ENCODE data around the gene TTL. TPM values are rescaled to one million over a fixed set of nuclear protein-coding genes. Genes with fewer than 3 reads are reported as not detected.
A peak's percentile ranks its signal among the peaks of the same experiment; 100 is the strongest.
"Not testable (repeated sequence)": the region's sequence is repeated elsewhere in the genome, so short reads cannot be mapped to it uniquely, and the experiment has no call there.

The TTL gene
- total and polyA plus RNA-seq, 2 experiments from 2014 or later = 11.1 to 69.7 TPM

DNA sequence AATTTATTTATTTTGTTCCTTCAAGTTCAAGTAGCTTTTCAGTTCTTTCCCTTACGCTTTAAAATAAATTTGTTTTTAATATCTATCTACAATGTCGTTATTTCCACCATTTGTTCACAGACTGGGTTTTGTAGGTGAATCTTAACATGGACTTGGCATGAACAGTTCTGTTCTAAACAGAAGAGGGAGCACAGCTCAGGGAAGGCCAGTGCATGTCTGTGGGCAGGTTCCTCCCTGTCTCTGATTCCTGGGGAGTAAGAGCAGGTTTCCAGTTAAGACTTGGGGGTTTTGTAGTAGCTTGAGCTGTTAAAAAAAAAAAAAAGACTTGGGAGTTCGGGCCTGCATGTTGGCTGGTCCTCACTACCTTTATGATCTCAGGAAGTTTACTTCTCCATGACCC lies 11.1 kb downstream of the TTL start:
- H3K36me3 ChIP-seq (ENCODE audit: low read depth) = peaks cover 17% of the 10 kb centered on the region
- H3K27ac ChIP-seq = peak overlapping the region; percentile 48; the same call in 1 of the 2 replicates
- no peak overlapping the region for H2AFZ ChIP-seq
- peaks cover 32% of the 10 kb centered on the region for H3F3A ChIP-seq (ENCODE audit: insufficient read depth)
- H3K9me2 ChIP-seq (ENCODE audit: insufficient read depth) = no peaks in the 10 kb centered on the region
- 82% methylated on average over 3 of the region's 3 CpGs for WGBS, 2 experiments (ENCODE audit: low coverage in 1 of 2, low lambda C conversion rate in 2 of 2, missing lambda C conversion rate in 2 of 2)
- peak overlapping the region; percentile 71 for H3K4me2 ChIP-seq (ENCODE audit: unreplicated experiment)
- peaks cover 18% of the 10 kb centered on the region for H3K4me1 ChIP-seq (ENCODE audit: insufficient read depth)
- no peaks in the 10 kb centered on the region for H3K27me3 ChIP-seq (replicated peaks; ENCODE audit: insufficient read depth)
- peaks cover 69% of the 10 kb centered on the region for H3K79me2 ChIP-seq (ENCODE audit: insufficient read depth)
- TF ChIP-seq EZH2 (IDR thresholded peaks at IDR 0.05; ENCODE audit: insufficient read depth, poor library complexity, severe bottlenecking) = no peak
- peaks cover 11% of the 10 kb centered on the region; the same call in 1 of the 2 replicates for H4K20me1 ChIP-seq (ENCODE audit: insufficient read depth)
- H3K4me3 ChIP-seq = no peak overlapping the region
- no peaks in the 10 kb centered on the region for H3K9me3 ChIP-seq (ENCODE audit: low read depth)
- DNase-seq = peak; percentile 38
- in situ Hi-C loops (cut with MboI) = no loop called here
- H3K9ac ChIP-seq = no peak overlapping the region

DNA sequence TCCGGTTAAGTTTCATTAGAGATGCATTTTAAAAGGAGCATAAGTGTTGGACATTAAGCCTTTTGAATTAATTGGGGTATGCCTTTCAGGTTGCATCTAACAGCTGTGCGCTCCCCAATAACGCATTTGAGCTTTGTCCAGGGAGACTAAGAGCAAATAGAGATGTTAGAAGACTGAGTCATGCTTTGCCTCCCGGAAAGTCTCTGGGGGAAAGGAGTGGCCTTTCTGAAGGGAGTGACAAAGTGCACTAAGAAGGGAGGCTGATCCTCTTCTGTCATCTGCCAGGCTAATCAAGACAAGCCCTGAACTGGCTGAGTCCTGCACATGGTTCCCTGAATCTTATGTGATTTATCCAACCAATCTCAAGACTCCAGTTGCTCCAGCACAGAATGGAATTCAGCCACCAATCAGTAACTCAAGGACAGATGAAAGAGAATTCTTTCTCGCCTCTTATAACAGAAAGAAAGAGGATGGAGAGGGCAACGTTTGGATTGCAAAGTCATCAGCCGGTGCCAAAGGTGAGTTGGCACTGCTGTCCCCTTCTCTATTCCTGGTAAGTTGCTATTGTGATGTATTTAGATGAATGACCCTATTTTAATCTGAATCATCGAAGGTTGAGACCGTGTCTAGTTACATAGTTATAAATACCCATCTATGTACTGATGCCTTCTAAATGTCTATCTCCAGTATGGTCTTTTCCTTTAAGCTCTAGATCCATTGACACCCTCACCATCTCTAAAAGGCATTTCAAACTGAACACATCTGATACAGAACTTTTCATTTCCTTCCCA lies 12.1 kb downstream of the TTL start:
- Histone ChIP-seq H2AFZ (no peak overlapping the region), H3F3A (ENCODE audit: insufficient read depth) (peaks cover 32% of the 10 kb centered on the region), H4K20me1 (ENCODE audit: insufficient read depth) (peaks cover 11% of the 10 kb centered on the region; the same call in 1 of the 2 replicates), H3K9me2 (ENCODE audit: insufficient read depth) (no peaks in the 10 kb centered on the region), H3K4me2 (ENCODE audit: unreplicated experiment) (peak overlapping the region; percentile 71), H3K27me3 (replicated peaks; ENCODE audit: insufficient read depth) (no peaks in the 10 kb centered on the region), H3K79me2 (ENCODE audit: insufficient read depth) (peaks cover 60% of the 10 kb centered on the region), H3K9ac (0 out of 2 replicates have a peak overlapping the region, but pooled peaks have one; percentile 12), H3K9me3 (ENCODE audit: low read depth) (no peaks in the 10 kb centered on the region), H3K27ac (peak overlapping the region; percentile 48), H3K4me1 (ENCODE audit: insufficient read depth) (peaks cover 18% of the 10 kb centered on the region), H3K36me3 (ENCODE audit: low read depth) (peaks cover 22% of the 10 kb centered on the region), H3K4me3 (peak overlapping the region; percentile 34)
- in situ Hi-C loops (cut with MboI) = no loop called here
- no peak for TF ChIP-seq EZH2phosphoT487 (IDR thresholded peaks at IDR 0.05; ENCODE audit: insufficient read depth, low read depth)
- TF ChIP-seq EZH2 (IDR thresholded peaks at IDR 0.05; ENCODE audit: insufficient read depth, poor library complexity, severe bottlenecking) = no peak
- 36 to 38% methylated on average over 9 of the region's 9 CpGs for WGBS, 2 experiments (ENCODE audit: low coverage in 1 of 2, low lambda C conversion rate in 2 of 2, missing lambda C conversion rate in 2 of 2)
- DNase-seq = peak; percentile 92

DNA sequence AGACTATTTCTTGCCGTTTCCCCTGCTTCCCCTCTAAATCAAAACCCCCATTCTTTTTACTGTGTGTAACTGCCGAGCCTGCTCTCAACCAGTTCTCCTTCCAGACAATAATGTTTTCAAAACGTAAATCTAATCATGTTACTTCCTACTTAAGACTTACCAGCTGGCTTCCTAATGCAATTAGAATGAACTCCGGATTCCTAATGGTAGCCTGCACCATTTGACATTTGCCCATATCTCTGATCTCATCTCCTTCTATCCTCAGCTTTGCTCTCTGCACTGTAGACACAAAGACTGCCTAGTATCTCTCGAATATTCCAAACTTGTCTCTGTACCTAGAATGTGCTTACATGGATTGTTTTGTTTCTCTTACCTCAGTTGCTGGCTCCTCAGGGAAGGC lies 12.9 kb downstream of the TTL start:
- TF ChIP-seq EZH2phosphoT487 (IDR thresholded peaks at IDR 0.05; ENCODE audit: insufficient read depth, low read depth) (no peak), EZH2 (IDR thresholded peaks at IDR 0.05; ENCODE audit: insufficient read depth, poor library complexity, severe bottlenecking) (no peak)
- Histone ChIP-seq H3K27ac (no peak overlapping the region), H3K4me3 (no peak overlapping the region), H2AFZ (no peak overlapping the region), H3K9me2 (ENCODE audit: insufficient read depth) (no peaks in the 10 kb centered on the region), H4K20me1 (ENCODE audit: insufficient read depth) (peaks cover 7% of the 10 kb centered on the region; the same call in 1 of the 2 replicates), H3K27me3 (replicated peaks; ENCODE audit: insufficient read depth) (no peaks in the 10 kb centered on the region), H3K9me3 (ENCODE audit: low read depth) (no peaks in the 10 kb centered on the region), H3K36me3 (ENCODE audit: low read depth) (peaks cover 22% of the 10 kb centered on the region), H3K4me2 (ENCODE audit: unreplicated experiment) (no peak overlapping the region), H3F3A (ENCODE audit: insufficient read depth) (peaks cover 27% of the 10 kb centered on the region), H3K4me1 (ENCODE audit: insufficient read depth) (peaks cover 18% of the 10 kb centered on the region), H3K9ac (no peak overlapping the region), H3K79me2 (ENCODE audit: insufficient read depth) (peaks cover 52% of the 10 kb centered on the region)
- in situ Hi-C loops (cut with MboI) = no loop called here
- WGBS, 2 experiments (ENCODE audit: low coverage in 1 of 2, low lambda C conversion rate in 2 of 2, missing lambda C conversion rate in 2 of 2) = 90% methylated on average over 5 of the region's 5 CpGs
- no peak for DNase-seq

DNA sequence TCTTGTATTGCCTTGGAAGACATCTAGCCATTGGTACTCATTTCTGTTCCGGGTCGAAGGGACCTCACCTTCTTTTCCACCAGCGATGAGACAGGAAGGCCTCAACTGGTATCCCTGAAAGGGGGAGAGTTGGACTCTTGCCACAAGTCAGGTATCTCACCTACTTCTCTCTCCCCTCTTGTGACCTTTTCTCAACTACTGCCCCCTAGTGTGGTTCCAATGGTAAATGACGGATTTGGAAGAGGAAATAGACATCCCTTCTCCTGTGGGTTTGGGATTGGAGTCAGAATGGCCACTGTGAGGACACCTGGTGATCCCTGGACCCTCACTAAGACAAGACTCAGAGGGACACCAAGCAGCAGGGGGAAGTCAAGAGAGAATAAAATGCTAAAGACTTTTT lies 13.9 kb downstream of the TTL start:
- Histone ChIP-seq H3F3A (ENCODE audit: insufficient read depth) (peaks cover 27% of the 10 kb centered on the region), H3K79me2 (ENCODE audit: insufficient read depth) (peaks cover 41% of the 10 kb centered on the region), H3K36me3 (ENCODE audit: low read depth) (peaks cover 22% of the 10 kb centered on the region), H3K4me1 (ENCODE audit: insufficient read depth) (peaks cover 18% of the 10 kb centered on the region)
- H3K4me3 ChIP-seq; H3K27ac ChIP-seq; H3K27me3 ChIP-seq (replicated peaks; ENCODE audit: insufficient read depth); H3K9me3 ChIP-seq (ENCODE audit: low read depth); H2AFZ ChIP-seq; H3K9ac ChIP-seq; H3K4me2 ChIP-seq (ENCODE audit: unreplicated experiment); in situ Hi-C loops (cut with MboI); H3K9me2 ChIP-seq (ENCODE audit: insufficient read depth); H4K20me1 ChIP-seq (ENCODE audit: insufficient read depth); DNase-seq: not testable (repeated sequence)
- WGBS, 2 experiments (ENCODE audit: low coverage in 1 of 2, low lambda C conversion rate in 2 of 2, missing lambda C conversion rate in 2 of 2) = 96 to 97% methylated on average over 4 of the region's 4 CpGs

DNA sequence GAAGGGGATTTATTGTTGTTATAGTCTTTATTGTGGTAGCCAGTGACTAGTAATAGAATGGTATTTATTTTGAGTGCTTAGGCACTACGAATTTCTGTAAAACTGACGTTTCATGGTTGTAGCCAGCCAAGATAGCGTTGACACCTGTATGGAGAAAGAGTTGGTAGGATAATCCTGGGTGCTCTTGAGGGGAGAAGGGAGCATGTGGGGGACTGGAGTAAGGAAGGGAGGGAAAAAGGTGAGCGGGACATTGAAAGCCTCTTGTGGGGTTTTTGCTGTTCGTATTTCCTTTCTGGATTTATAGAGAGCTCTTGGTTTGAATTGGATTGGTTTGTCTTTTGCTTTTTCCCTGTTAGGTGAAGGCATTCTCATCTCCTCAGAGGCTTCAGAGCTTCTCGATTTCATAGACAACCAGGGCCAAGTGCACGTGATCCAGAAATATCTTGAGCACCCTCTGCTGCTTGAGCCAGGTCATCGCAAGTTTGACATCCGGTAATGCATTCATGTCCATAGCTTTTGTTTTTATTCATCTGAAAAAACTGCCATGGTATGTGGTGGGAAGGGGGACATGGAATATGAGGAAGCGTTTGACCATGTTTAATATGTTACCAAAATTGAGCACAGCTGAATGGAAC lies 19.0 kb downstream of the TTL start:
- in situ Hi-C loops (cut with MboI) = not testable (repeated sequence)
- peak; percentile 71 for DNase-seq

DNA sequence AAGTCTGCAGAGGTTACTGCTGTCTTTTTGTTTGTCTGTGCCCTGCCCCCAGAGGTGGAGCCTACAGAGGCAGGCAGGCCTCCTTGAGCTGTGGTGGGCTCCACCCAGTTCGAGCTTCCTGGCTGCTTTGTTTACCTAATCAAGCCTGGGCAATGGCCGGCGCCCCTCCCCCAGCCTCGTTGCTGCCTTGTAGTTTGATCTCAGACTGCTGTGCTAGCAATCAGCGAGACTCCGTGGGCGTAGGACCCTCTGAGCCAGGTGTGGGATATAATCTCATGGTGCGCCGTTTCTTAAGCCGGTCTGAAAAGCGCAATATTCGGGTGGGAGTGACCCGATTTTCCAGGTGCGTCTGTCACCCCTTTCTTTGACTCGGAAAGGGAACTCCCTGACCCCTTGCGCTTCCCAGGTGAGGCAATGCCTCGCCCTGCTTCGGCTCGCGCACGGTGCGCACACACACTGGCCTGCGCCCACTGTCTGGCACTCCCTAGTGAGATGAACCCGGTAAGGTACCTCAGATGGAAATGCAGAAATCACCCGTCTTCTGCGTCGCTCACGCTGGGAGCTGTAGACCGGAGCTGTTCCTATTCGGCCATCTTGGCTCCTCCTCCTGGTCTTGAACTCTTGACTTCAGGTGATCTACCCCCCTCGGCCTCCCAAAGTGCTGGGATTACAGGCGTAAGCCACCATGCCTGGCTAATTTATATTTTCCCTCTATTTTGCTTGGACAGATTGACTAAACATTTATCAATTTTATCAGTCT lies 27.5 kb downstream of the TTL start:
- Histone ChIP-seq H3K79me2 (ENCODE audit: insufficient read depth) (peaks cover 45% of the 10 kb centered on the region), H3K36me3 (ENCODE audit: low read depth) (peaks cover 11% of the 10 kb centered on the region; the same call in 1 of the 2 replicates)
- H3K4me2 ChIP-seq (ENCODE audit: unreplicated experiment); DNase-seq; H3K27me3 ChIP-seq (replicated peaks; ENCODE audit: insufficient read depth); H2AFZ ChIP-seq; in situ Hi-C loops (cut with MboI); H3K9me2 ChIP-seq (ENCODE audit: insufficient read depth); H3K9ac ChIP-seq; H3K27ac ChIP-seq; H4K20me1 ChIP-seq (ENCODE audit: insufficient read depth); H3K9me3 ChIP-seq (ENCODE audit: low read depth); H3F3A ChIP-seq (ENCODE audit: insufficient read depth); H3K4me3 ChIP-seq; H3K4me1 ChIP-seq (ENCODE audit: insufficient read depth): not testable (repeated sequence)
- WGBS, 2 experiments (ENCODE audit: low coverage in 1 of 2, low lambda C conversion rate in 2 of 2, missing lambda C conversion rate in 2 of 2) = 87 to 95% methylated on average over 20 to 25 of the region's 32 CpGs

More for the DNA sequence above, 19.0 kb downstream of the TTL start:
- H3K9me2 ChIP-seq (ENCODE audit: insufficient read depth); H3K9ac ChIP-seq; H3K4me2 ChIP-seq (ENCODE audit: unreplicated experiment); H3F3A ChIP-seq (ENCODE audit: insufficient read depth); H3K4me3 ChIP-seq; H3K79me2 ChIP-seq (ENCODE audit: insufficient read depth); H3K27ac ChIP-seq; H3K27me3 ChIP-seq (replicated peaks; ENCODE audit: insufficient read depth); H4K20me1 ChIP-seq (ENCODE audit: insufficient read depth); H3K36me3 ChIP-seq (ENCODE audit: low read depth); H3K4me1 ChIP-seq (ENCODE audit: insufficient read depth); H3K9me3 ChIP-seq (ENCODE audit: low read depth); H2AFZ ChIP-seq: not testable (repeated sequence)
- WGBS, 2 experiments (ENCODE audit: low coverage in 1 of 2, low lambda C conversion rate in 2 of 2, missing lambda C conversion rate in 2 of 2) = 62 to 65% methylated on average over 9 of the region's 10 CpGs
